SK-N-SH treated with all-trans-retinoic acid at 6 μM for 48 hours (cell line): ENCODE results near the gene OASL.

Experiments
- ARNTL ChIP-seq: fragments of 450-650 bp; formaldehyde crosslinking; IDR thresholded peaks from 2 replicates; pipeline ENCODE4 v1.5.0; 2020; ENCODE audit warnings: low read depth, mild to moderate bottlenecking, moderate library complexity, borderline replicate concordance
- CREB5 ChIP-seq: fragments of 250-450 bp; sonication (Bioruptor Pico); IDR thresholded peaks from 2 replicates; pipeline ENCODE4 v1.5.1; 2020; ENCODE audit warnings: low read depth, mild to moderate bottlenecking, moderate library complexity
- ESRRG ChIP-seq: fragments of 250-450 bp; sonication (Bioruptor Pico); IDR thresholded peaks from 2 replicates; pipeline ENCODE4 v1.6.1; 2021; ENCODE audit warnings: mild to moderate bottlenecking
- OSR1 ChIP-seq: fragments of 250-450 bp; sonication (Bioruptor Pico); IDR thresholded peaks from 2 replicates; pipeline ENCODE4 v1.8.0; 2022; ENCODE audit warnings: moderate library complexity, mild to moderate bottlenecking, inconsistent platforms
- PATZ1 ChIP-seq: fragments of 250-450 bp; sonication (Bioruptor Pico); IDR thresholded peaks from 2 replicates; pipeline ENCODE4 v1.8.0; 2020; ENCODE audit warnings: mild to moderate bottlenecking, moderate library complexity, borderline replicate concordance
- POU6F1 ChIP-seq: fragments of 250-450 bp; sonication (Bioruptor Pico); IDR thresholded peaks from 2 replicates; pipeline ENCODE4 v1.8.0; 2021; ENCODE audit warnings: low read depth, mild to moderate bottlenecking, moderate library complexity, borderline replicate concordance
- PPARA ChIP-seq: fragments of 250-450 bp; sonication (Bioruptor Pico); IDR thresholded peaks from 2 replicates; pipeline ENCODE4 v1.5.0; 2020; ENCODE audit warnings: mild to moderate bottlenecking, borderline replicate concordance
- RARB ChIP-seq: fragments of 250-450 bp; sonication (Bioruptor Pico); IDR thresholded peaks from 2 replicates; pipeline ENCODE4 v1.8.0; 2021; ENCODE audit warnings: mild to moderate bottlenecking, moderate library complexity
- TOX ChIP-seq: fragments of 250-450 bp; sonication (Bioruptor Pico); IDR thresholded peaks from 2 replicates; pipeline ENCODE4 v1.8.0; 2021; ENCODE audit warnings: mild to moderate bottlenecking, moderate library complexity, borderline replicate concordance
- ZC3H10 ChIP-seq: fragments of 250-450 bp; sonication (Bioruptor Pico); IDR thresholded peaks from 2 replicates; pipeline ENCODE4 v1.5.1; 2021; ENCODE audit warnings: mild to moderate bottlenecking, moderate library complexity
- ZFP3 ChIP-seq: fragments of 250-450 bp; sonication (Bioruptor Pico); IDR thresholded peaks from 2 replicates; pipeline ENCODE4 v1.5.0; 2020; ENCODE audit warnings: mild to moderate bottlenecking, moderate library complexity
- ZNF565 ChIP-seq: fragments of 450-650 bp; formaldehyde crosslinking; conservative IDR thresholded peaks from 2 replicates; pipeline ENCODE4 v1.5.0; 2020; ENCODE audit warnings: low read depth, mild to moderate bottlenecking, moderate library complexity

- TF ChIP-seq PATZ1 (CRISPR knock-in tag) (no peak), OSR1 (CRISPR knock-in tag) (no peak), POU6F1 (CRISPR knock-in tag) (no peak), ESRRG (CRISPR knock-in tag) (no peak), ARNTL (CRISPR knock-in tag) (no peak), RARB (no peak), ZC3H10 (no peak), ZNF565 (no peak), ZFP3 (CRISPR knock-in tag) (no peak), TOX (CRISPR knock-in tag) (no peak), PPARA (CRISPR knock-in tag) (no peak), CREB5 (CRISPR knock-in tag) (no peak)
Measured at GRCh38 chr12:121009741-121010140, 29.3 kb downstream of the OASL start.
